ENCODE measurements around the gene TAB3.

DNA sequence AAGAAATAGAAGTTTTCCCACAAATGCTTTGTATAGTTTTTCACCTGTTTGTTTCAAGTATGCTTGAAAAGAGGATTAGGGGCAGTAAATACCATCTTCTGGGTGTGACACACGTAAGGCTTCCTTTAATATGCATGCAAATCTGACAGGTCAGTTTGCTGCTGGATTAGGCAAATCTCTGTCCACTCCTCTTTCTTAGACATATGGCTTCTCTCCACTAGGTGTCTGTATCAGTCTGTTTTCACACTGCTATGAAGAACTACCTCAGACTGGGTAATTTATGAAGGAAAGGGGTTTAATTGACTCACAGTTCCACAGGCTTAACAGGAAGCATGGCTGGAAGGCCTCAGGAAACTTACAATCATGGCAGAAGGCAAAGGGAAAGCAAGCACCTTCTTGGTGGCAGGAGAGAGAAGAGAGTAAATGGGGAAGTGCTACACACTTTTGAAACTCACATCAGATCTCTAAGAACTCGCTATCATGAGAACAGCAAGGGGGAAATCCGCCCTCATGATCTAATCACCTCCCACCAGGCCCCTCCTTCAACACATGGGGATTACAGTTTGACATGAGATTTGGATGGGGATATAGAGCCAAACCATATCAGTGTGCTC, 66.9 kb downstream of the TAB3 start:
- TF ChIP-seq, protein P1, sequence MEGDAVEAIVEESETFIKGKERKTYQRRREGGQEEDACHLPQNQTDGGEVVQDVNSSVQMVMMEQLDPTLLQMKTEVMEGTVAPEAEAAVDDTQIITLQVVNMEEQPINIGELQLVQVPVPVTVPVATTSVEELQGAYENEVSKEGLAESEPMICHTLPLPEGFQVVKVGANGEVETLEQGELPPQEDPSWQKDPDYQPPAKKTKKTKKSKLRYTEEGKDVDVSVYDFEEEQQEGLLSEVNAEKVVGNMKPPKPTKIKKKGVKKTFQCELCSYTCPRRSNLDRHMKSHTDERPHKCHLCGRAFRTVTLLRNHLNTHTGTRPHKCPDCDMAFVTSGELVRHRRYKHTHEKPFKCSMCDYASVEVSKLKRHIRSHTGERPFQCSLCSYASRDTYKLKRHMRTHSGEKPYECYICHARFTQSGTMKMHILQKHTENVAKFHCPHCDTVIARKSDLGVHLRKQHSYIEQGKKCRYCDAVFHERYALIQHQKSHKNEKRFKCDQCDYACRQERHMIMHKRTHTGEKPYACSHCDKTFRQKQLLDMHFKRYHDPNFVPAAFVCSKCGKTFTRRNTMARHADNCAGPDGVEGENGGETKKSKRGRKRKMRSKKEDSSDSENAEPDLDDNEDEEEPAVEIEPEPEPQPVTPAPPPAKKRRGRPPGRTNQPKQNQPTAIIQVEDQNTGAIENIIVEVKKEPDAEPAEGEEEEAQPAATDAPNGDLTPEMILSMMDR (IDR thresholded peaks at IDR 0.05; ENCODE audit: insufficient read depth, low read length, poor library complexity, severe bottlenecking): no peak
- no peak for TF ChIP-seq EZH2phosphoT487 (conservative IDR thresholded peaks at IDR 0.05; ENCODE audit: low read length)

Measured in SU-DHL-6 (cell line).